ENCODE results near the gene GPR176.

GPR176 gene

GRCh38 chr15:39889601-39890000 is 30.5 kb downstream of the GPR176 start:
- no peaks in the 10 kb centered on the region for H3K36me3 Mint-ChIP-seq (ENCODE audit: low read depth)
- H3K4me1 Mint-ChIP-seq (ENCODE audit: low read depth) = no peaks in the 10 kb centered on the region
- no peak overlapping the region for H3K27ac Mint-ChIP-seq
- peaks cover 5% of the 10 kb centered on the region for H3K27me3 Mint-ChIP-seq (ENCODE audit: low read depth)
- H3K4me3 Mint-ChIP-seq = no peak overlapping the region
- H3K9me3 Mint-ChIP-seq = no peaks in the 10 kb centered on the region

GRCh38 chr15:39888809-39889208 is 31.3 kb downstream of the GPR176 start:
- no peaks in the 10 kb centered on the region for H3K9me3 Mint-ChIP-seq
- H3K27me3 Mint-ChIP-seq (ENCODE audit: low read depth) = peaks cover 13% of the 10 kb centered on the region
- no peak overlapping the region for H3K27ac Mint-ChIP-seq
- no peaks in the 10 kb centered on the region for H3K4me1 Mint-ChIP-seq (ENCODE audit: low read depth)
- H3K4me3 Mint-ChIP-seq = no peak overlapping the region
- H3K36me3 Mint-ChIP-seq (ENCODE audit: low read depth) = no peaks in the 10 kb centered on the region

- Mint-ChIP-seq H3K4me3 (no peak overlapping the region), H3K27ac (no peak overlapping the region), H3K27me3 (ENCODE audit: low read depth) (peaks cover 16% of the 10 kb centered on the region), H3K9me3 (no peaks in the 10 kb centered on the region), H3K4me1 (ENCODE audit: low read depth) (no peaks in the 10 kb centered on the region), H3K36me3 (ENCODE audit: low read depth) (no peaks in the 10 kb centered on the region)
Observed at GRCh38 chr15:39888243-39888642, 31.8 kb downstream of the GPR176 start.

GRCh38 chr15:39887832-39888231 is 32.2 kb downstream of the GPR176 start:
- Mint-ChIP-seq H3K27me3 (ENCODE audit: low read depth) (peaks cover 16% of the 10 kb centered on the region), H3K36me3 (ENCODE audit: low read depth) (no peaks in the 10 kb centered on the region), H3K27ac (no peak overlapping the region), H3K4me1 (ENCODE audit: low read depth) (no peaks in the 10 kb centered on the region), H3K4me3 (no peak overlapping the region), H3K9me3 (no peaks in the 10 kb centered on the region)

GRCh38 chr15:39887211-39887610 is 32.9 kb downstream of the GPR176 start:
- H3K9me3 Mint-ChIP-seq = no peaks in the 10 kb centered on the region
- H3K27me3 Mint-ChIP-seq (ENCODE audit: low read depth) = peaks cover 16% of the 10 kb centered on the region
- H3K4me1 Mint-ChIP-seq (ENCODE audit: low read depth) = no peaks in the 10 kb centered on the region
- no peak overlapping the region for H3K27ac Mint-ChIP-seq
- H3K4me3 Mint-ChIP-seq = no peak overlapping the region
- H3K36me3 Mint-ChIP-seq (ENCODE audit: low read depth) = no peaks in the 10 kb centered on the region

DNA sequence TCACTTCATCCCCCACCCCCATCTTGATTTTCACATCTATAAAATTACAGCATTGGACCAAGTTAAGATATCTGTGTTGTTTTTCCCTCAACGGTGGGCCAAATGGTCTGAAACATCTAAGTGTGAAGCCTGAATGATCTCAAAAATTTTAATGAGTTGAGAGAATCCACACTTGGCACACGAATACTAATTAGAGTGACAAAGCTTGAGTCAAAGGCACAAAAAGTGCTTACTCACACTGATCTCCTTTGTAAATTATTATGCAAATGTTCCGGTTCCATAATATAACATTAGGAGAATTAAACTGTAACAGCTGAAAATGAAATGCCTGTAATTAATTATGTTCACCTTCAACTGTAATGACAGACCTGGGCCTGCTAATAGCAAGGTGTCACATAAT is 33.6 kb downstream of the GPR176 start:
- H3K4me3 Mint-ChIP-seq = no peak overlapping the region
- H3K27me3 Mint-ChIP-seq (ENCODE audit: low read depth) = peaks cover 19% of the 10 kb centered on the region

GRCh38 chr15:39885099-39885777 is 34.8 kb downstream of the GPR176 start:
- no peaks in the 10 kb centered on the region for H3K9me3 Mint-ChIP-seq
- H3K36me3 Mint-ChIP-seq (ENCODE audit: low read depth) = no peaks in the 10 kb centered on the region
- H3K4me3 Mint-ChIP-seq = no peak overlapping the region
- H3K27ac Mint-ChIP-seq = no peak overlapping the region
- no peaks in the 10 kb centered on the region for H3K4me1 Mint-ChIP-seq (ENCODE audit: low read depth)
- peaks cover 19% of the 10 kb centered on the region for H3K27me3 Mint-ChIP-seq (ENCODE audit: low read depth)

More for the DNA sequence above, 33.6 kb downstream of the GPR176 start:
- Mint-ChIP-seq H3K36me3 (ENCODE audit: low read depth) (no peaks in the 10 kb centered on the region), H3K27ac (no peak overlapping the region), H3K9me3 (no peaks in the 10 kb centered on the region), H3K4me1 (ENCODE audit: low read depth) (no peaks in the 10 kb centered on the region)

- H3K4me1 Mint-ChIP-seq (ENCODE audit: low read depth) = no peaks in the 10 kb centered on the region
- no peak overlapping the region for H3K27ac Mint-ChIP-seq
- H3K27me3 Mint-ChIP-seq (ENCODE audit: low read depth) = peaks cover 19% of the 10 kb centered on the region
- no peaks in the 10 kb centered on the region for H3K9me3 Mint-ChIP-seq
- no peak overlapping the region for H3K4me3 Mint-ChIP-seq
- no peaks in the 10 kb centered on the region for H3K36me3 Mint-ChIP-seq (ENCODE audit: low read depth)
Observed at GRCh38 chr15:39884351-39884750, 35.7 kb downstream of the GPR176 start.

DNA sequence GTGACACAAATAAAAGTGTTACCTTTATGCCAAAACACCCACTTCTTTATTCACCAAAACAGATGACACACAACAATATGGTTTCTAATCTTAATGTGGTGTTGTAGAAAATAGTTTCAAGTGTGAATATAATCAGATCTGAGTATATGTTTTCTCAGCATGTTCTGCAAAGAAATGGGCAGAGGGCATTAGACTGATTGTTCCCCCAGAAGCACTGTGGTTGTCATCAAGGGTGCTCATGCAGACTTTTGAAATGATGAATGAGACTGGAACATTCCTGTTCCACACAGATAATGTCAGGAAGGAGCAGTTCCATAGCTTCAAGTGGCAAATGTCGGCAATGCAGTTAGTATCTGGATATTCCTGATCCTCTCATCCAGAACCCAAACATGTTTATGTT is 37.5 kb downstream of the GPR176 start:
- H3K27ac Mint-ChIP-seq = no peak overlapping the region
- no peaks in the 10 kb centered on the region for H3K9me3 Mint-ChIP-seq
- H3K4me3 Mint-ChIP-seq = no peak overlapping the region
- H3K36me3 Mint-ChIP-seq (ENCODE audit: low read depth) = no peaks in the 10 kb centered on the region
- H3K4me1 Mint-ChIP-seq (ENCODE audit: low read depth) = no peaks in the 10 kb centered on the region
- H3K27me3 Mint-ChIP-seq (ENCODE audit: low read depth) = peaks cover 22% of the 10 kb centered on the region

DNA sequence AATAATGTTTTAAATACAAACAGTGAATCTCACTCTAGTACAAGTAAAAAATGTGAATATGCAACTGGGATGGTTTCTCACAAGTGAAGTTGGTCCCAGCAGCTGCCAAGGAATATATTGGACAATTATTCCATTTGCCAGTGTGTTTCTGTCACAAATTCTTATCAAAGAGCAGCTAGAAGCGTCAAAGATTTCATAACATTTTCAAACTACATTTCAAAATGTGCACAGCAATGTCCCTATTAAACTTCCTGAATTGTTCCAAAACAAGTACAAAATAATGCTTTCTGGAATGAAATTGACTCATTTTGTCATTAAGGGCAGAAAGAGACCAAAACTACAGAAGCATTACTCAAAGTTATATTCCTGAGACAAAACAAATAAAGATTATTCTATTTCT is 38.3 kb downstream of the GPR176 start:
- Mint-ChIP-seq H3K4me3 (no peak overlapping the region), H3K36me3 (ENCODE audit: low read depth) (no peaks in the 10 kb centered on the region), H3K27me3 (ENCODE audit: low read depth) (peaks cover 23% of the 10 kb centered on the region), H3K9me3 (no peaks in the 10 kb centered on the region), H3K27ac (no peak overlapping the region), H3K4me1 (ENCODE audit: low read depth) (no peaks in the 10 kb centered on the region)

GRCh38 chr15:39880718-39881387 is 39.2 kb downstream of the GPR176 start:
- no peaks in the 10 kb centered on the region for H3K36me3 Mint-ChIP-seq (ENCODE audit: low read depth)
- H3K4me1 Mint-ChIP-seq (ENCODE audit: low read depth) = no peaks in the 10 kb centered on the region
- H3K4me3 Mint-ChIP-seq = no peak overlapping the region
- H3K9me3 Mint-ChIP-seq = no peaks in the 10 kb centered on the region
- no peak overlapping the region for H3K27ac Mint-ChIP-seq
- peaks cover 23% of the 10 kb centered on the region for H3K27me3 Mint-ChIP-seq (ENCODE audit: low read depth)

- Mint-ChIP-seq H3K9me3 (no peaks in the 10 kb centered on the region), H3K4me1 (ENCODE audit: low read depth) (no peaks in the 10 kb centered on the region), H3K36me3 (ENCODE audit: low read depth) (no peaks in the 10 kb centered on the region), H3K4me3 (no peak overlapping the region), H3K27me3 (ENCODE audit: low read depth) (peaks cover 11% of the 10 kb centered on the region), H3K27ac (no peak overlapping the region)
Observed at GRCh38 chr15:39878406-39878785, 41.7 kb downstream of the GPR176 start.

DNA sequence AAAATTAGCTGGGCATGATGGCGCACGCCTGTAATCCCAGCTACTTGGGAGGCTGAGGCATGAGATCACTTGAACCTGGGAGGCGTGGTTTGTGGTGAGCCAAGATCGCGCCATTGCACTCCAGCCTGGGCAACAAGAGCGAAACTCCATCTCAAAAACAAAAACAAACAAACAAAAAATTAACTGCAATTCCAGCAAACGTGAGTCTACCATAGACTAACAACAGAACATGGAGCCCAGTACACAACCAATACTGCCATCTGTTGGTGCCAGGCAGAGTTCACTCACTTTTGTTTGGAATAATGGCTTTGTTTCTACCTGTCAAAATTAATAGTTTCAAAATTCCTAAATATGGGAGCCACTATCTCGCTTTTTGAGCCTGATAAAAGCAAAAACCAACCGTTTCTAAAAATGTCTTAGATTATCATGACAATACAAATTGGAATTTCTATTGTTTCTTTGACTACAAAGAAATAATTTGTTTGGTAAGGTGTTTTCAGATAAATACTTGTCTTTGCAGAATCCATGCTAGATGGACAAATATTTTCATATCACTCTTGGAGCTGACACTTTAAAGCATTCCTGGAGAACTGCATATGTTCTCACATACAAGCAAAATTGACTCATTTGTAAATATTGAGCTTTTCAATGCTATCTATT is 45.0 kb downstream of the GPR176 start:
- H3K4me1 Mint-ChIP-seq (ENCODE audit: low read depth) = no peaks in the 10 kb centered on the region
- H3K27me3 Mint-ChIP-seq (ENCODE audit: low read depth) = peaks cover 10% of the 10 kb centered on the region
- no peak overlapping the region for H3K4me3 Mint-ChIP-seq
- no peaks in the 10 kb centered on the region for H3K36me3 Mint-ChIP-seq (ENCODE audit: low read depth)
- H3K27ac Mint-ChIP-seq = no peak overlapping the region
- no peaks in the 10 kb centered on the region for H3K9me3 Mint-ChIP-seq

DNA sequence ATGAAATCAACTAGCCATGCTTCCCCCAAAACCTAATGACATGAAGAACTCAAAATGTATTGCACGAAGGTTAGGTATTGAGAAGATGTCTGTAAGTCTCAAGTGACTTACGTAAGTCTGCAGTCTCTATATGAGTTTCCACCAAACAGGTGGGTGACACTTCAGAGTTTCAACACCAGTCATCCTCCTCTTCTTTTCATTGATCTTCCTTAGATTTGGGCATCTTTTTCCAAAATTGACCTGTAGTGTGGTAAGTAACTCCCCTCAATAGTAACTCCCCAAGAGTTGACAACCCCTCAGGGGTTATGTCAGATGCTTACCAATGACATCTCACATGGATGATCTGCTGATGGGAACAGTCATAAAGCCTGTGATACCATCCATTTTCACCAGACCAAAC is 46.1 kb downstream of the GPR176 start:
- H3K4me1 Mint-ChIP-seq (ENCODE audit: low read depth) = no peaks in the 10 kb centered on the region
- no peak overlapping the region for H3K27ac Mint-ChIP-seq
- H3K27me3 Mint-ChIP-seq (ENCODE audit: low read depth) = peaks cover 16% of the 10 kb centered on the region
- H3K36me3 Mint-ChIP-seq (ENCODE audit: low read depth) = no peaks in the 10 kb centered on the region
- H3K9me3 Mint-ChIP-seq = no peaks in the 10 kb centered on the region
- H3K4me3 Mint-ChIP-seq = no peak overlapping the region

GRCh38 chr15:39870537-39870936 is 49.5 kb downstream of the GPR176 start:
- Mint-ChIP-seq H3K4me3 (no peak overlapping the region), H3K27me3 (ENCODE audit: low read depth) (peaks cover 34% of the 10 kb centered on the region), H3K36me3 (ENCODE audit: low read depth) (no peaks in the 10 kb centered on the region), H3K4me1 (ENCODE audit: low read depth) (no peaks in the 10 kb centered on the region), H3K9me3 (no peaks in the 10 kb centered on the region), H3K27ac (no peak overlapping the region)
